Activated effector memory CD4-positive, alpha-beta T cell treated with anti-CD3 and anti-CD28 coated beads, Interleukin-2, amount 50 U/mL, for 16 hours (primary cell): ENCODE measurements around the gene CFAP46.

Source experiments
- DNase-seq: peaks from one replicate; pipeline ENCODE4 v3.0.0-alpha.2; 2020

CFAP46 gene

DNA sequence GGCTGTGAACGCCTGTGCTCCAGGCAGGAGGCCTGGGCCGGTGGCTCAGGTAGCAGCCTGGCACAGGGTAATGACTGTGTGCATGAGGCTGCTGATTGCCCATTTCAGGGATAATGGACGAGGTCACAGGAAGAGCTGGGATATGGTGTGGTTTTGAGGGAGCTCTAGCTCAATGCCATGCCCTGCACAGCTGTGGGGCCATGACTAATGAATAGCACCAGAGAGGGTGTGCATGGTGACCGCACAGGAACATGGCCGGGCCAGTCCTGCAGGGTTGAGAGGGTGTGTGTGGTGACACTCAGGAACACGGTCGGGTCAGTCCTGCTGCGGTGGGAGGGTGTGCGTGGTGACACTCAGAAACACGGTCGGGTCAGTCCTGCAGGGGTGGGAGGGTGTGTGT, 178.3 kb downstream of the CFAP46 start:
- no peak for DNase-seq

DNA sequence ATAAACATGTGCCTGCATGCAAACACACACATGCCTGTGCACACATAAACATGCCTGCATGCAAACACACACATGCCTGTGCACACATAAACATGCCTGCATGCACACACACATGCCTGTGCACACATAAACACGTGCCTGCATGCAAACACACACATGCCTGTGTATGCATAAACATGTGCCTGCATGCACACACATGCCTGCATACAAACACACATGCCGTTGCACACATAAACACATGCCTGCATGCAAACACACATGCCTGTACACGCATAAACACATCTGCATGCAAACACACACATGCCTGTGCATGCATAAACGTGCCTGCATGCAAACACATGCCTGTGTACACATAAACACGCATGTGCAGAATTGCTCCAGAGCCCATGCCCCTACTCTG, 178.8 kb downstream of the CFAP46 start:
- DNase-seq = no peak

DNA sequence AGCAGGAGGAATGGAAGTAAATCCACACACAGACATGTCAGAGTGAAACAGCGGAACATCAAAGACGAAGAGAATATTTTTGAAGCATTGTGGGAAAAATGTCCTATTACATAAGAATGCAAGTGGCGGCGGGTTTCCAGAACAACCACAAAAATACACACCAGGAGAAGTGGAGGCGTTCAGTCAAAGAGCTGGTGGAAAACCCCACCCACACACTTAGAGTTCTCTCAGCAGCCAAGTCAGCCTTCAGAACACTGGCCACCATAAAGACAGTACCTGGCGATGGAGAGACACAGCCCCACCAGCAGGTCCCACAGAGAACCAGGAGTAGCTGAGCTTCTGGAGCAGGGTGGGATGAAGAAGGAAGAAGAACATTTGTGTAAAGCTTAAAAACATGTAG, 180.1 kb downstream of the CFAP46 start:
- DNase-seq = no peak

DNA sequence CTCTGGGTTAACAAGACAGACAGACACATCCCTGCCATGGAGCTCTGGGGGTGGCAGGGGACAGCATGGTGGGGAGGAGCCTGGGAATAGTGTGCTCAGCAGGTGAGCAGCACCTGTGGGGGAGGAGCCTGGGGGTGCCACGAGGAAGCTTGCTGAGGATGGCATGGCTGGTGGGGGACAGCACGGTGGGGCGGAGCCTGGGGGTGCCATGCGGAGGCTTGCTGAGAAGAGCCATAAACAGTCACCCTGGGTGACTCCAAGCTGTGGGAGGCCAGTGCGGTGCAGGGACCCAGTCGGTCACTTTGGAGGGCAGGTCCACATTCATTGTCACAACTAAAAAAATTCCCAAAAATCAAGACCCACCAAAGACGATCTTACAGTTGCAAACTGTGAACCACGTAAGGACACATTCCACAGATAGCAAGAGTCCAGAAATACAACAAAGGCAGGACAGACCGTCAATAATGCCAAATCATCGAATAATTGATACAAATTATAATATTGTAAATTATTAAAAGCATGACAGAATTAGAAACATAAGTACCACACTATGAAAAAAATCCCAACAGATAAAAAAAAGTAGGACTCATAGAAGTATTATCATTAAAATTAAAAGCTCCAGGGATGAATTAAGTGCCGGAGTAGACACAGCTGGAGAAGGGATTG, 180.8 kb downstream of the CFAP46 start:
- no peak for DNase-seq

DNA sequence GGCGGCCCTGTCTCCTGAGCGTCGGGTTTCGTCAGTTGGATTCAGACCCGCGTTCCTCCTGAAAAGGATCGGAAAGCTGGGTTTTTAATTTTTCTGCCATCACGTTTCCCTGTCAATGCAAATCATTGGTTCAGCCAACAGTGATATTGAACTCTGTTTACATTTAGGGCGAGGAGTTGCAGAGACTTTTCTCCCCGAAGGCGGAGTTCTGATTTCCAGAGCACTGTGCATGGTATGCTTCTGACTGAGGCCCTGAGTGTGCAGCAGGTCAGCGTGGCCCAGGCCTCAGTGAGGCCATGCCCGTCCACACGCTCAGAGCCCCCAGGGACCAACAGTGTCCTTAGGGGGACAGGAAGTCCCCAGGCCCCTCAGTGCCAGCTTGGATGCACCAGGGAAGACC, 183.5 kb downstream of the CFAP46 start:
- DNase-seq = no peak
